Fibroblast of the aortic adventitia (primary cell): ENCODE results near the gene LCN2. TPM values are rescaled to one million over a fixed set of nuclear protein-coding genes. Genes with fewer than 3 reads are reported as not detected.

Experiments
- DNase-seq: peaks from one replicate; pipeline ENCODE4 v3.0.0-alpha.2; 2010; ENCODE audit warnings: low read depth
- H3K4me3 ChIP-seq: 2 replicates; pipeline ENCODE4 v1.5.1; 2011; ENCODE audit warnings: low read depth, mild to moderate bottlenecking, control low read depth, low read length, moderate library complexity
- CTCF ChIP-seq: IDR thresholded peaks from 2 replicates; pipeline ENCODE4 v1.5.1; 2011; ENCODE audit warnings: mild to moderate bottlenecking, low read length, control low read depth, inconsistent platforms; ENCODE audit not compliant: insufficient read depth
- total RNA-seq: library from RNA; depleted of rRNA; stranded (reverse); fragments of >200 nt; gene quantifications from 2 replicates; pipeline ENCODE4 v1.2.3, GENCODE V29; 2012; ENCODE audit warnings: low replicate concordance

Gene LCN2
- total RNA-seq, 1 donor: not detected

DNA sequence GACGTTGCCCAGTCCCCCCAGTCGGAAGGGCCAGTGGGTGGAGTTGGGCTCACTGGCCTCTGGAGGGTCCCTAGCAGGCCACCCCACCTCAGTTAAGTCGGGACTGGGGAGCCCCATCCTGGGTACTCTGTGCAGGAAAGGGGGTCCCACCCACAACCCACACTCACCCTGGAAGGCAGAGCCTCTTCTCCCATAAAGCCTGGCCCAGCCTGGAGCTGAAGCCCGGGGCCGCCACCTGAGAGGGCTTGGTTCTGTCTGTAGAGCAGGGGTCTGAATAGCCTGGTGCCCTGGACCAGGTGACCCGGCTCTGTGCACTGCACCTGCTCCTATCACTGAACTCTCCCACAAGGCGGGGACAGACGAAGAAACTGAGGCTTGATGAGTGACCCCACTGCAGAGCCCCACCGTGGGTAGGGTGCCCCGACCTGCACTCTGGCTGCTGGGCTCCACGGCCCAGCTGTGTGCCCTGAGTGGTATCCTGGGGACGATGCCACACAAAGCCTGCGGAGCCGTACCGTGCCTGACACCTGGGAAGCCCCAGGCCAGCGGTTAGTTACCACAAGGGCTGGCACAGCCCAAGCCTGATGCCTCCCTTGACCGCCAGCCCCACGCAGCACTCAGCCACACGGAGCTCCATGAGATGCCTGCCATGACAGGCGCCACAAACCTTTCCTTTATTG, 29.1 kb upstream of the LCN2 start:
- DNase-seq: no peak
- H3K4me3 ChIP-seq: no peak overlapping the region
- no peak for TF ChIP-seq CTCF

DNA sequence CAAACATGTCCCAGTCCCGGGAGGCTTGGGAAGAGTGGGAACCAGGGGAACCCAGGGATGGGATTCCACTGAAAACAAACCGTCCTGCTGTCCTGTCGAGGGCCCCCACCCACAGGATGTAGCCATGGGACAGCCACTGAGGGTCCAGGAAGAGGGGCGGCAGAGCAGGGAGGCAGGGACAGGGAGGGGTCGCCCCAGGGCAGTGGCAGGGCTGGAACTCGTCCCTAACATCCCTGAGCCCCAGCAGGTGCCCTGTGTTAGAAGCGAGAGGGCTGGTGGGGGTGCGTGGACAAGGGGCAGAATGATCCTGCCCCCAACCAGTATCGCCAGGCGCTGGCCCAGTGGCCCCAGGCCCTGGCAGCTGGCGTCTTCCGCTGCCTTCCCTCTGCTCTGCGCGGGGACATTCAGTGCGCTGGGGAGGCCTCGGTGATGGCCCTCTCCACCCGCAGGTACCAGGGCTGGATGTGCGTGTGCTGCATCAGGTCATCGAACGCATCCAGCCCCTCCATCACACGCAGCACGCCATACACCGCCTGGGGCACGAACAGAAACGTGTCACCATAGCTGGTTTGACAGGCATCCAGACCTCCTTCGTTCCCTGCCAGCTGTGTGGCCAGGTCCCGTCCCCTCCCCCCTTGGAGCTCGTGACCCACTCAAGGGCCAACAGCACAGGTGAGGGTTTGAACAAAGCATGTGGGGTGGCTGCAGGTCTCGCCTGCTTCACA, 28.4 kb upstream of the LCN2 start:
- no peak for TF ChIP-seq CTCF
- no peak overlapping the region for H3K4me3 ChIP-seq
- DNase-seq: no peak

DNA sequence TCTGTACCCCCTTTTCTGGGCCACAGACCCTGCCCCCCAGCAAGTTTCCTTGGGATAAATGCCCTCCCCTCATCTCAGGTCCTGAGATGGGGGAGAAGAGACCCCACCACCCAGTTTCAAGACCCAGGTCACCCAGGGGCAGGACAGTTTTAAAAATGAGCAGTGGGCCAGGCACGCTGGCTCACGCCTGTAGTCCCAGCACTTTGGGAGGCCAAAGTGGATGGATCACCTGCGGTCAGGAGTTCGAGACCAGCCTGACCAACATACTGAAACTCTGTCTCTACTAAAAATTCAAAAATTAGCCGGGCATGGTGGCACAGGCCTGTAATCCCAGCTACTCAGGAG, 27.8 kb upstream of the LCN2 start:
- no peak for DNase-seq
- H3K4me3 ChIP-seq: no peak overlapping the region
- no peak for TF ChIP-seq CTCF

DNA sequence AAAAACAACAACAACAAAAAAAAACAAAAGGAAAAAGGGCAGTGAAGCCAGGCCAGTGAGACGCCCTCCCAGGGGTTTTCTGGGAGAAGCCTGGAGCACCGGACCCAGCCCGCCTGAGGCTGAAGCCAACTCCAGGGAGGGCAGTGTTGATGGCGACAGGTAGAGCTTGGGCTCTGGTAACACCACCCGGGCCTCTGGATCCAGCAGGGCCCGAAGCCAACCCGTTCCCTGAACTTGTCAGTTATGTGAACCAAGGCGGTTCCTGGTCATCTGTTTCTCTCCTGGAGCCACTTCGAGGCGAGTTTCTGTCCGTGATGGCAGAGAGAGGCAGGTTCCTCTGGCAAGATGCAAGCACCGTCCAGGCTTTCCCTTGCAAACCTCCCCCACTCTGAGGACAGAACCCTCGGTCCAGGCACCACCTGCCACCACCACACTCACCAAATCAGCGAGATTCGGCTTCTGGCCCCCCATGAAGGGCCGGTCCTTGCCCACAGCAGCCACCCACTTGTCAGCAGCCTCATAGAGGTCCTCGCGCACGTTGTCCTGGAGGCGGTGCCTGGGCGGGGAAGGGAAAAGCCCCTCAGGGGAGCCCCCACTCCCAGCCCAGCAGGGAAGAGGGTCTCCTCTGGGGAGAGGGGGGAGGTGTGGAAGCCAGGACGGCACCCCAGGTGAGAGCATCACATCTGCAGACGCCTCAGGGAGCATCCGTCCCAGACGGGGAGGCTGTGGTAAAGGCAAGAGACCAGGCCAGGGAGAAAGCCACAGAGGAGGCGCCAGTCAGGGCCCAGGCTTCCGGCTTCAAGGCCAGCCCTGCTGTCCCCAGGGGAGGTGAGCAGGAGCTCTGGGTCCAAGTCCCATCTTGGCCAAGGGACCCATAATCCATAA, 27.1 kb upstream of the LCN2 start:
- DNase-seq: no peak
- no peak overlapping the region for H3K4me3 ChIP-seq
- TF ChIP-seq CTCF: no peak

DNA sequence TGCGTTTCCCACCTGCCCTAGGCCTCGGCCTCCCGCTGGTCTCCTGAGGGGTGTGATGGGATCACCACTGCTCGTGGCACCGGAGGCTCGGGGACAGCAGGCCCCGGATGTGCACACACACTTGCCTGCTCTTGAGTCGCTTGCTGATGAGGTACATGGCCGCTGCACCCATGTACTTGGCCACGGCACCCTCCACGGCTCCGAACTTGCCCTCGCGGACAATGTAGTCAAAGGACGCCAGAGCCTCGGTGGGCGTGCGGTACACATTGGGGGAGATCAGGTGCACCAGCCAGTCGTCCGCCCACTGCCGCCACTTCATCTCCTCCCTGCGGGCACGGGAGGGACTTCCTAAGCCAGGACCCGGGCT, 26.5 kb upstream of the LCN2 start:
- H3K4me3 ChIP-seq: no peak overlapping the region
- TF ChIP-seq CTCF: no peak
- no peak for DNase-seq

DNA sequence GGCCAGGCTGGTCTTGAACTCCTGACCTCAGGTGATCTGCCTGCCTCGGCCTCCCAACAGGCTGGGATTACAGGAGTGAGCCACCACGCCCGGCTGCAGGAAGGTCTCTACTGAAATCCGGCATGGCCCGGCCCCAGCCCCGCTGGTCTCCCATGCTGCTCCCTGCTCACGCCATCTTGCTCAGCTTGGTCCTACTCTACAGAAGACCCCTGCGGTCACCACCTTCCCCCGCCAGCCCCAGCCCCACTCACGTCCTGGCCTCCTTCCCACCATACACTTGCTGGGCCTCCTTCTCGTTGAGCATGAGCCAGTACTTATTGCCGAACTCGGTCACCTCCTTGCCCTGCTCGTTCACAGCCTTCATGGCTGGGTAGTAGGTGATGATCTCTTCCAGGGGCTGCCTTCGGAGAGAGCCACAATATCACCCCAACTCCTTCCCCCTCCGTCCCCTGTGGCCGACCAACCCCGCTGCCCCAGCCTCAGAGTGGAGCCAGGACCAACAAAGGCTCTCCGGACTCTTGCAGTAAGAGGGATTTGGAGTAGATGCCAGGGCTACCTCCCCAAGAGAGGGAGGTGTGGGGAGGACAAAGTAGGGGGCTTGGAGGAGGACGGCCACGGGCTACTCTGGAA, 25.7 kb upstream of the LCN2 start:
- TF ChIP-seq CTCF: no peak
- H3K4me3 ChIP-seq: no peak overlapping the region
- no peak for DNase-seq
